ENCODE measurements around the gene PHB1. TPM values are rescaled to one million over a fixed set of nuclear protein-coding genes. Genes with fewer than 3 reads are reported as not detected.

The PHB1 gene
- polyA plus RNA-seq, 1 of the 3 experiments (the other 2 are of a cell fraction) = 379 TPM

- TF ChIP-seq REST (IDR thresholded peaks at IDR 0.05; ENCODE audit: low read depth, low read length) = no peak
- no peak for TF ChIP-seq GABPA (IDR thresholded peaks at IDR 0.05; ENCODE audit: low read depth)
- TF ChIP-seq NFIC (IDR thresholded peaks at IDR 0.05; ENCODE audit: borderline replicate concordance) = no peak
These were observed 12.6 kb downstream of the PHB1 start (continued) for GRCh38 chr17:49401971-49402611.

- 76% methylated on average over 3 of the region's 3 CpGs for WGBS (ENCODE audit: low lambda C conversion rate)
- no peaks in the 10 kb centered on the region for H3K79me2 ChIP-seq (ENCODE audit: insufficient read depth)
- no peak for DNase-seq
- H3K36me3 ChIP-seq (replicated peaks in 1 of 2; ENCODE audit: control insufficient read depth in 1 of 2, insufficient read depth in 2 of 2, low read length in 1 of 2) = peaks cover 6 to 17% of the 10 kb centered on the region in 2 experiments
- H3K9me2 ChIP-seq = no peaks in the 10 kb centered on the region
- TF ChIP-seq SIN3A (IDR thresholded peaks at IDR 0.05; ENCODE audit: borderline replicate concordance, low read depth, low read length) (no peak), TEAD4 (IDR thresholded peaks at IDR 0.05; ENCODE audit: borderline replicate concordance, insufficient read depth) (no peak), USF2 (IDR thresholded peaks at IDR 0.05; ENCODE audit: borderline replicate concordance, low read depth, low read length) (no peak), MEF2A (IDR thresholded peaks at IDR 0.05; ENCODE audit: borderline replicate concordance, low read depth) (no peak), YY1 (IDR thresholded peaks at IDR 0.05; ENCODE audit: low read depth) (no peak), MXI1 (IDR thresholded peaks at IDR 0.05; ENCODE audit: low read depth, low read length) (no peak), CHD2 (IDR thresholded peaks at IDR 0.05; ENCODE audit: low read length, partially characterized antibody) (no peak), CTCF (IDR thresholded peaks at IDR 0.05) (no peak), MAX (IDR thresholded peaks at IDR 0.05; ENCODE audit: low read depth) (no peak), ZBTB33 (IDR thresholded peaks at IDR 0.05; ENCODE audit: borderline replicate concordance, low read depth) (no peak), SMC3 (IDR thresholded peaks at IDR 0.05; ENCODE audit: low read depth, low read length) (no peak), IRF3 (IDR thresholded peaks at IDR 0.05; ENCODE audit: low read depth, low read length) (no peak)
- POLR2A ChIA-PET = interaction anchor here (0.6 to 0.8 kb wide), 2 partner anchors 34 to 157 kb away, joined by 3 to 4 read pairs; no protein-coding TSS in a partner anchor
- no peak overlapping the region for H3K9ac ChIP-seq
- H4K20me1 ChIP-seq (ENCODE audit: insufficient read depth) = no peaks in the 10 kb centered on the region
- H3K27ac ChIP-seq (ENCODE audit: low read depth in 2 of 2, low read length in 1 of 2) = no peak overlapping the region
- no peaks in the 10 kb centered on the region for H3K4me1 ChIP-seq (ENCODE audit: control insufficient read depth in 1 of 2, insufficient read depth in 2 of 2, low read depth in 1 of 2, low read length in 1 of 2)
- no peak overlapping the region for H3K4me3 ChIP-seq (ENCODE audit: low read depth in 2 of 2, low read length in 1 of 2)
- H2AFZ ChIP-seq (ENCODE audit: low read depth) = no peak overlapping the region
- no peaks in the 10 kb centered on the region for H3K9me3 ChIP-seq
- CTCF ChIA-PET = interaction anchor here (0.9 to 24.3 kb wide), 18 partner anchors 9 to 598 kb away, joined by 3 to 496 read pairs (median 4); partner anchors contain the start of genes NGFR and PHB1
- H3K27me3 ChIP-seq (ENCODE audit: insufficient read depth) = no peaks in the 10 kb centered on the region
- H3K4me2 ChIP-seq = no peak overlapping the region
- no peaks in the 10 kb centered on the region for H3F3A ChIP-seq (replicated peaks; ENCODE audit: insufficient read depth)
These were observed 14.7 kb downstream of the PHB1 start for GRCh38 chr17:49399995-49400394.

All from SK-N-SH (cell line).